CD4-positive, alpha-beta T cell treated with Interleukin-4 for 1 hour (primary cell): Measurements from ENCODE around the gene ARHGAP31.
A peak's percentile ranks its signal among the peaks of the same experiment; 100 is the strongest.
"Not testable (repeated sequence)": the region's sequence is repeated elsewhere in the genome, so short reads cannot be mapped to it uniquely, and the experiment has no call there.

Experiments used
- DNase-seq, 2 donors: peaks; one replicate each; pipeline ENCODE4 v3.0.0-alpha.2; 2020 to 2022

The ARHGAP31 gene

DNA sequence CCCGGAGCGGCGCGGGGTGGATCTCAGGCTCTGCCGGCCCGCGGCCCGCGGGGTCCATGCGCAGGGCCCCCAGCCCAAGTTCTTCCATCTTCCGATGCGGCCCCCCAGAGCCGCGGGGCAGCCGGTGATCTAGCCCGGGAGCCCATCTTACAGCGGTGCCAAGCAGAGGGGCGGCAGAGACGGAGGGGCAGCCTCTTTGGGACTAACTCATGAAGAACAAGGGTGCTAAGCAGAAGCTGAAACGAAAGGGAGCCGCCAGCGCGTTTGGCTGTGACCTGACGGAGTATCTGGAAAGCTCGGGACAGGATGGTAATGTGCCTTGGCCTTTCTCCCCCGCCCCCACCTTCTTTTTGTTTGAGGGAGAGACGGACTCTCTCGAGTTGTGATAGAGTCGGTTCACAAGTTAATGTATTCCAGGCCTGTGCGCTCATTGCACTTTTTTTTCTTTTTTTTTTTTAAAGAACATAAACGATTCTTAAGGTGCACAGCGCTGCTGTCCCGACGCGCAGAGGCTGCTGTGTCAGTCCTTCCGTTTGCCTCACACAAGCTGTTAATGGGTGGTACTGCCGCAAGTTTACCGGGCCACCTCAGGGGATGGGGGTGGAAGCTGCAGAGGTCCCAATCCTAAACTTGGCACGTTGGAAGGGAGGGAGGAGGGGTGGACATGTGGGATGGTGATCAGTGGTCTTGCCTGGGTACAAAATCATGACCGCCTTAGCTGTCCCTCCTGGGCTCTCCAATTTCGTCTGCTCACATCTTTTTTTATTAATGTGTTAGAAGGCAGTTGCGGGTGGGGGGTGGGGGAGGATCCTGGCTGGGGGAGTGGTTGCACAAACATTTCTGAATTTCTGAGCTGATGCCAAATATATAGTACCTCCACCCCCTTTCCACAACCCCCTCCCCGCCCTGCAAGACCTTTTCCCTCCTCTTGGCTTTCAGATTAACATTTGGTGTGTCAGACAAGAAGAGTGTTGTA, 801 bp downstream of the ARHGAP31 start:
- peak; percentile 50 to 63 for DNase-seq

DNA sequence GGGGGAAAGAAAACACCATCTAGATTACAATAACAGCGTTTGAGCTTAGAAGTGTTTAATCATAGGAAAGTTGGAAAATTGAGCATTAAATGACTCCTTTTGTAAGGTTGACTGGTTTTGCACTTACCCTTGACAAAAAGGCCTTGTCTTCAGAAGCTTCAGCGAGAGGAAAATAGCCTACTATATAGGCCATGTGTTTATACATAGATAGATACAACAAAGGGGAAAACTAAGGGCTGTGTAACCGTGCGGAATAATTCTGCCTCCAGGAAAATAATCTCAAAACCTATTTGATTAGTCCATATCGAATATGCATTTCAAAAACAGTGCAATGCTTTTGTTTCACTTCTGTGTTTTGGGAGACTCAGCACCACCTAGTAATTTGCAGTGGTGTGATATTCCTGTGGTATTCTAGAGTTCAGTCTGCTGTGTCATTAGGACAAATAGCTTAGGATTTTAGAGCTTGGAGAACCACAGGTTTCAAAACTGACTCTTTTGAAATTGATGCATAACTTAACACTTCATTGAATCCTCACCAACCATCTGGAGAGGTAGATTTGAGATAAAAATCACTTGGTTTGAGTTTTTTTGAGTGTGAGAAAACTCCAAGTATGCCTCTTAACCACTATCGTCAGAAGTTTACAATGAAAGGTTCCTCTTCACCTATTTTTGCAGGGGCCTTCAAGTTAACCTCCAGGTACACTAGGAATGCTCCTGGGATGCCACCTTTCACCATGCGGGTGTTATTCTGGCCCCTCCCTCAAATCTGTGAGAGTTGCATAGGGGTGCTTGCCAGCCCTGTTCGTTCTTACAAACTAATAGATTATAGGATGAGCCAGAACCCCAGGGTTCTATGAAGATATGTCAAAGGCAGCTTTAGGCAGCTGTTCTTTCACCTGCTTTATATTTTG, 1.9 kb downstream of the ARHGAP31 start:
- DNase-seq = no peak

DNA sequence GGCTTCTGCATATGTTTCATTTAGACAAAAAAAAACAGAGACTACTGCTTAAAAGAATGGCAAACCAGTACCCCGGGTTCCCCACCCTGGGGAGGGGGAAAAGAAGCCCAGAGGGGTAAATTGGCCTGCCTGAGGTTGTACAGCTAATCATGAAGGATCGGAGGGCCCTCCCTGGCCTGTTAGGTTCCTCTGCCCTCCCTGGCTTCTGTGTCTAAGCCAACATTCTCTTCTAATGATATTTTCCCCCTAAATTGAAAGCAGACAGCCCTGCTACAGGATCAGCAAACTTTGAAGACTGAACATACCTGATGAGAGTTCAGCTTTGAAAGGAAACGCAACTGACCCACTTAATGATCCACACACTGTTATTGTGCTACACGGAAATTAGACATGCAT, 2.5 kb downstream of the ARHGAP31 start:
- no peak for DNase-seq

DNA sequence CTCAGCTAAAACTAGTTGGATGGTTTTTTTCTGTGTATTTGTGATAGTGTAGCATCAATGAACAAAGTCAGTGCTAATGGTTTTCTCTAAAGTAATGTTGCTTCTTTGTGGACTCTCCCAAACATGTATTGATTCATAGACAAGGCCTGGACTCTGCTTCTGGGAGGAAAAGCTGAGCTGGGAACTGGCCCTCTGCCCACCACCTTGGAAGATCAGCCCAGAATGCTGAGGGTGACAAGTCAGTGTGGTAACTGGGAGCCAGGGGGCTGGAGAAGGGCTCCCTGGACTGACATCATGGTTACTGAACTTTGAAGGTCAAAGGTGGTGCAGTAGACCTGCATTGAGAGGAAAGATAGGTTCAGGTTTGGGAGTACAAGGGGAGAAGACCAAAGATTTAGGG, 3.0 kb downstream of the ARHGAP31 start:
- no peak for DNase-seq

DNA sequence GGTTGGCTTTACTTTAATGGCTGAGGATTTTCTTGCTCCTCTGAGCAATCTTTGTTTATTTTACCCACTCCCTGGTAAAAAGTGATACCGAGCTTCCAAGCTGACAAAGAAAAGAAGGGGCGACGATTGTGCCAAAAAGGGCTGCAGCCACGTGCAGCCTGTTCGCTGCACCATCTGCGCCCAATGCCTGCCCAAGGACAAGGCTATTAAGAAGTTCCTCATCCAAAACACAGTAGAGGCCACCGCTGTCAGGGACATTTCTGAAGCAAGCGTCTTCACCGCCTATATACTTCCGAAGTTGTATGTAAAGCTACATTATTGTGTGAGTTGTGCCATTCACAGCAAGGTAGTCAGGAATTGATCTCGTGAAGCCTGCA, 4.4 kb downstream of the ARHGAP31 start:
- no peak for DNase-seq

DNA sequence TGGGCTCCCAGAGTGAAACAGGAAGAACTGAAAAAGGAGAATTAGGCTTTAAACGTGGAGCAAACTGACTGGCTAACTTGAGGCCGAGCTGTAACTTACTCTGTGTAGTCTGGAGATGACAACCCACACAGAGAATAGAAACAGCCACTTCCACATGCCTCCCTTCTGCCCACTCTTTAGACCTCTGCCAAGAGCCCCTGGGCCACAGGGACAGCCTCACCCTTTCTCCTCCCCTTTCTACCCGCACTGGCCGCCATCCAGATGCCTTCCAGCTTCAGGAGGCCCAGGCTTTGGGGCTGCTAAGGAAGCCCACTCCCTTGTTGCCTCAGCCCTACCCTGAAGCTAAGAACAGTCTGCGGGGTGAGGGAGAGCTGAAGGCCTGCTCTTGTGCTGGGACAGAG, 6.8 kb downstream of the ARHGAP31 start:
- DNase-seq = peak in 1 of 2 donors; percentile 21

DNA sequence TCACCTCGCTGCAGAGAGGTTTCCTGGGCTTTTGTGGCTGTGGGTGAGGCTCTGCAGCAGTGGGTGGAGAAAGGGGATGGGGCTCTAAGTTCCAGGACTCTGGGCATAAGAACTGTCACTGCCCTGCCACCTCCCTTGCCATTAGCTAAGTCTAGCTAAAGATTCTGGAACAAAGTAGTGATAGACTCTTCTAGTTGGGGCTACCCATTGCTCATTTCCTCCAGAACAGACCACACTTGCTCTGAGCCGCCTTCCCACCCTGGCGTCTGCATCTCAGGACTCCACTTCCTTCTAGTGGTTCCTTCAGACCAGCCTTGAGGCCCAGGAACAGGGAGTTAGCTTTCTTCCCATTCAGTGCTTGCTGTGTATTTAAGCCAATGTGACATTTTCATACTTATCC, 7.5 kb downstream of the ARHGAP31 start:
- peak in 1 of 2 donors; percentile 40 for DNase-seq

DNA sequence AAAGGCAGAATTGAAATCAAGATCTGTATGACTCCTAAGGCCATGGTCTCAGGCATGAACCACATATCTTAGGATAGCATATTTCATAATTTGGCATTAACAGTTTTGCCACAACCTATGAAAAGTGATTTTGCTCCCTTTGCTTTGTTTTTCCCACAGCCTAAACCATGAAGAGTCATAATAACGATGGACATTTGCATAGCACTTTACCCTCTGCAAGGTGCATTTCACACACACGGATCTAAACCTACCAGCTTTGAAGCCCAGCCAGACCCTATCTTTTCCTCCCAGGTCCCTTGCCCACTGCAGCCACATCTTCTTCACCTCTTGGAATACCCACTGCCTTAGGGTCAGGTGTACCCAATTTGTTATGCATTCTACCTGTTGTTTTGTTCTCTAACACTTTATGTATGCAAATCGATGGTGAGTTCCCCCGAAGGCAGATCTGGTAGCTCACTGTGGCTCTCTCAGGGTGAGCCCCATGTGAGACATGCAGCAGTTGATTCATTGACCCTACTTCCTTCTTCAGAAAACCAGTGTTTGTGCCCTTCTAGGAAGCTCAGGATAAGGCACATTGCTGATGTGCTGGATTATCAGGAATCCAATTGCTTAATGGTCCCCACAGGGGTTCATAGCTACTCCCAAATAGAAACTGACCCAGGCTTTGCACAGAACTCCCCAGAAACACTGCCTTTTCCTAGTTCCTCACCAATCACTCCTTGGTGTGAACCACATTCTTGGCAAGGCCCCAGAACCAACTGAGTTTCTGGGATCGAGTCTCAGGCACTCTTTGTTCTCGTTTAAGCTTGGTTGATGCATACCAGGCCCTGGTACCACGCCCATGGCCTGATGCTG, 8.7 kb downstream of the ARHGAP31 start:
- DNase-seq = peak in 1 of 2 donors; percentile 46

DNA sequence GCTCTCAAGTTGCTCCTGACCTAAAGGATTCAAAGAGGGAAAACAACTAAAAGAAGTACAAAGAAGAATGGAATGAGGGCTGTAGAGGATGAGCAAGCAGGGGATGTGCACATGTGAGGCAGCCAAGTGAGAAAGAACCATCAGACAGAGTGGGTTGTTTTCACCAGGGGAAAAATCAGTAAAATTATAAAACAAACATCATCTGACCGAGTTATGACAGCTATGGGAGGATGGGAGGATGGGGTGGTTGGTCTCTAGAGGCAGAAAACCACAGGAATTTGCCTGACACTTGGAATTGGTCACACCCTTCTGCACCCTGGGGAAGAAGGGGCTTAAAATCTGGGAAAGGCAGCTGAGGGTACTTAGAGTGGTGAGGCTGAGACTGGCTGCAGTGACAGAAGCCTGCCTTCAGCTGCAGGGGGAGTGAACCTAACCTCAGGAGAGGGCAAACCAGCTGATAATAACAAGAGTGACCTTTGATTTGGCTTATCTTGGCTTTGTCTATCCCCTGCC, 10.1 kb downstream of the ARHGAP31 start:
- no peak for DNase-seq

DNA sequence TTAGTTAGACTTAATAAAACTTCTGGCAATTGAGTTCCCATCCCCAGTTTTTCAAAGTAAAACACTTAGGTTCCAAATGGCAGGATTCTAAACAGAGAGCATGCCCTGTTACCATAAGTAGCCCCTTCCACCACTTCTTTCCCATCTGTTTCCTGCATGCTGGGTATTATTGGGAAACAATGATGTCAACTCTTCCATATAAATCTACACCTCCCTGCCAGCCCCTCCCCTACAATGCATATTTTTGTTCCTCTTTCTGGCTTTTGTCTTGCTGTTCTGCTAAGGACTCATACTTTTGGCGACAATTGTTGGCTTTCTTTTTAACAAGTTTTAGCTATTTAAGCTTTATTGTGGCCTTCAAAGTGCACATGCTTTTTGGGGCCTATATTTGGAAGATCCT, 11.1 kb downstream of the ARHGAP31 start:
- DNase-seq = no peak

DNA sequence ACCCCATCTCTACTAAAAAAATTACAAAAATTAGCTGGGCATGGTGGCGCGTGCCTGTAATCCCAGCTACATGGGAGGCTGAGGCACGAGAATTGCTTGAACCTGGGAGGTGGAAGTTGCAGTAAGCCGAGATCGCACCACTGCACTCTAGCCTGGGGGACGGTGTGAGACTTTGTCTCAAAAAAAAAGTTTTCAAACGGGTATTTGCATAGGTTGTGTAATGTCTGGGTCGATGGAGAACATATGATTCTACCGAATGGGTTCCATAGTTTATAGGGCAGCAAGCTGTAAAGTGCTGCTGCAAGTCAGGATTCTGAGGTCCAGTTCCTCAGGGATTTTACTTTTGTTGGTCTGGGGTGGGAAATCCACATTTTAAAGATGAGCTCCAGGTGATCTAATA, 12.2 kb downstream of the ARHGAP31 start:
- not testable (repeated sequence) for DNase-seq

DNA sequence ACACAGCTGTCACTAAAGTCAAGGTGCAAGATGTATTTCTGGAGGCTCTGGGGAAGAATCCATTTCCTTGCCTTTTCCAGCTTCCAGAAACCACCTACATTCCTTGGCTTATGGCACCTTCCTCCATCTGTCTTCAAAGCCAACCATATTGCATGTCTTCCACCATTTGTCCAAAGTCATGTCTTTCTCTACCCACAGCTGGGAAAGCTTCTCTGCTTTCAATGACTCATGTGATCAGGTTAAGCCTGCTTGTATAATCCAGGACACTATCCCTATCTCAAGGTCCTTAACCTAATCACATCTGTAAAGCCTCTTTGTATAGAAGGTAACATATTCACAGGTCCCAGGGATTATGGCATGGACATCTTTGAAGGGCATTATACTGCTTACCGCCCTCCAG, 14.2 kb downstream of the ARHGAP31 start:
- DNase-seq = no peak

DNA sequence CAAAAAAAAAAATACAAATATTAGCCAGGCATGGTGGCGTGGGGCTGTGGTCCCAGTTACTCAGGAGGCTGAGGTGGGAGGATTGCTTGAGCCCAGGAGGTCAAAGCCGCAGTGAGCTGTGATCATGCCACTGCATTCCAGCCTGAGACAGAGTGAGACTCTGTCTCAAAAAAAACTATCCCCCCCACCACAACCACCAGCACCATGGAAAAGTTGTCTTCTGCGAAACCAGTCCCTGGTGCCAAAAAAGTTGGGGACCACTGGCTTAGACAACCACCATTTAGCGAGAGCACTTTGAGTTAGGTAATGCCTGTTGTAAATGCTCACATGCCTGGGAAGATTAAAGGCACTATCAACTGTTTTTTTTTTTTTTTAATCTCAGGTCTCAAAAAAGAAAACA, 15.4 kb downstream of the ARHGAP31 start:
- DNase-seq = no peak

DNA sequence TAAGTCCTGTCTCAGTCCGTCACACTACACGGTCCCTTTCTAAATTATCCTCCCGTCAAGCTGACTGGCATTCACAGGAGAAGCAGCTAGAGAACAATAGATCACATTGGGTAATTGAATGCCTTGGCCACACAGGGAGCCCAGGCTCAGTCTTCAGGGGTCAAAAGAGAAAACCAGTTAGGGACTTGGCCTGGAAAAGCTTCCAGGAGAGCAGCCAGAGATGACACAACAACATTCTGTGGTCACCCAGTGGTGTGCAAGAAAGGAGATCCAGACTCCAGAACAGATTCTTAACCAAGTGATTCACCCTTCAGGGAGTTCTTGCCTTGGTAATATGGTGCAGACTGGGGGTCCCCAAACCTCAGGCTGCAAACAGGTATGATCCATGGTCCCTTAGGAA, 15.9 kb downstream of the ARHGAP31 start:
- no peak for DNase-seq

DNA sequence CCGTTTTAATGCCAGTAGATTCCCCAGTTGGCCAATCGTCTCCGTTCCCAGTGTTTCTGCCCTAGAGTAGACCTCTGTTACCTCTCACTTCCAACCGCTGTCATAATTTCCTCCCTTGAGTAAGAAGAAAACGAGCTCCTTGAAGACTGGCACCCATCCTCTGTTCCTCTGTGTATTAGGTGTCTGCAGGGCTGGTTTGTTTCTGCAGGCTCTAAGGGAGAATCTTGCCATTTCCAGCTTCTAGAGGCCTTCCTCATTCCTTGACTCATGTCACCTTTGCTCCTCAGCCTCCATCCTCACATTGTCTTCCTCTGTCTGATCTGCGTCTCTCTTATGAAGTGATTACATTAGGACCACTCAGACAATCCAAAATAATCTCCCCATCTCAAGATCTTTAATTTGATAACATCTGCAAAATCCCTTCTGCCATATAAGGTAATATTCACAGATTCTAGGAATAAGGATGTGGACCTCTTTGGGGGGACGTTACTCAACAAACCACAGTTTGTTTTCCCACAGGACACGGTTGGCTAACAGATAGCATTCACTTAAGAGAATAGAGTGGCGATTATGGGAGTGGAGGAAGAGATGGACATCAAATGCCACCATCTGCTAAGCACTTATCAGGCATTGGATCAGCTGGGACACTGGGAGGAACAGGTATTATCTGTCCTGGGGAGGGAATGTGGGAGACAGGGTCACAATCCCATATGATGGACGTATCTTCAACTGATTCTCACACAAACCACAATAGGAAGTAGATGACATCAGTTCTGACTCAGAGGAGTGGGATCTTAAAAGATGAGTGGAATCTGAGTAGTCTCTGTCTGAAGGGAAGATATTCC, 17.1 kb downstream of the ARHGAP31 start:
- no peak for DNase-seq

DNA sequence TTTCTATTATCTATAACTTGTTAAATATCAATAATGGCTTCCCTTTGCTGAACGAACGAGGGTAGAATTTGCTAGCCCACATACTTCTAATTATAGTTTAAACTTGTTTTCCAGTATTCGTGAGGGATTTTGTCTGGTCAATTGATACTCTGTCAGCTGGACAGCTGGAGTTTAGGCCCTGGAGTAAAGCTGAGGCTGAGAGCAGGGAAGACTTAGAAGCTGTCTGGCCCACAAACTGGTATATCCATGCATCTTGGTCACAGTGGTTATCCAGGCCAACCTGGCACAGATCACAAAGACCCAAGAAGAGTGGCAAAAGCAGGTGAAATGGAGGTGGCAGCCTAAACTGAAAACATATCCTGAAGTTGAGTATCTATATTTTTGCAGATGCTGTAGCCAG, 19.3 kb downstream of the ARHGAP31 start:
- no peak for DNase-seq

DNA sequence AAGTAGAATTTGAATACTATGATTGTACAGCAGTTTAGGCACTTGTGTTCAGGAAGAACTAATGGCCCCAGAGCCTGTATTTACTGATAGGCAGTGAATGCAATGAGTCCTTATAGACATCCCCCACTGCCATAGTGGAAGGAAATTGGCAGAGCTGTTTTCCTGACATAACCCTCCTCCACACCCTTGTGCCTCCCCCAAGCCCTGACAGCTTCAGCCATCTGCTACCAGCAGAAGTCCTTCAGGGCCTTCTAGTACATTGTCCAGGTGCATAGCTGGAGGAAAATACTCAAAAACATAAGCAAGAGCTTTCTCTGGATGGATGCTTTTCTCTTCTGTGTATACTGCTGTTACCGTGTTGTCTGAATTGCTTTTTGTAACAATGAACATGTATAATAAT, 20.6 kb downstream of the ARHGAP31 start:
- no peak for DNase-seq

DNA sequence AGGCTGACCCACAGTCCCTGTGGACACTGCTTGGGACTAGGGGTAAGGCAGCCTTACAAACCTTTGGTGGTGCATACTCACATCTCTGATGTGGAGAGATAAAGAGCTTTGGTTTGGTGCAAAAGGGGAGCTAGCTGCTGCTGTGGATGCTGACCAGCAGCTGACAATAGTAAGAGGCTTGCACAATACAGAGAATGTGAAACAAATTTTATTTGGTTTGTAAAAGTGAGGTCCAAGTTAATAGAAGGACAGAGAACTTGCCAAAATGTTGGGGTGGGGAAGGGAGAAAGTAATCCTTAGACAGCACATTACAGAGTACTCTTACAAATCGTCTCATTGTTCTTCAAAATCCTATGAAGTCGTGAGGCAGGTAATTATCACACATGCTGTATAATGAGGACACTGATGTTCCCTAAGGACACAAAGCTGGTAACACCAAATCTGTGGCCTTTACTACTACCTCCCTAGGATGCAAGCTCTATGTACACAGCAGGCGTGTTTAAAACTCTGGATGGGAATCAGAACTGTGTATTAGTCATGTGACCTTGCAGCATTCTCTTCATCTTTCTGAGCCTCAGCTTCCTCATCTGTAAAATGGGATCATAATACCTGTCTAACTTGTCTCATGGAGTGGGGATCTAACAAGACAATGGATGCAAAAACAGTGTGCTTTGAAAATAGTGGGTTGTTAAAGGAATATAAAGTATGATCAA, 21.6 kb downstream of the ARHGAP31 start:
- DNase-seq = no peak

DNA sequence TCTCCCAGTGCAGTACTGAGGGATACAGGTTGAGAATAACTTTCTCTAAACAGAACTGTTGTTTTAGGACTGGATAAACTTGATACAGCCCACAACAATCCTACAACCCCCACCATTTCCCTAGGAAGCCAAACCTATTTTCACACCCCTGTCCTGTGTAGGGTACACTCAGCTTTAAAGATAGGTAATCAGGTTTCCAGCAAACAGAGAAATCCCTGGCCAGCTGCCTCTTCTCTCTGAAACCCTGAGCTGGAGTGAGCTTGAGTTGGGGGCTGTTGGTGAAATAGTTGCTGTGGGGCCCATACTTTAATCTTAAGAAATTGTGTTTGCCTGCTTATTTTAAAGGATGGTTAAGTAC, 22.1 kb downstream of the ARHGAP31 start:
- no peak for DNase-seq

DNA sequence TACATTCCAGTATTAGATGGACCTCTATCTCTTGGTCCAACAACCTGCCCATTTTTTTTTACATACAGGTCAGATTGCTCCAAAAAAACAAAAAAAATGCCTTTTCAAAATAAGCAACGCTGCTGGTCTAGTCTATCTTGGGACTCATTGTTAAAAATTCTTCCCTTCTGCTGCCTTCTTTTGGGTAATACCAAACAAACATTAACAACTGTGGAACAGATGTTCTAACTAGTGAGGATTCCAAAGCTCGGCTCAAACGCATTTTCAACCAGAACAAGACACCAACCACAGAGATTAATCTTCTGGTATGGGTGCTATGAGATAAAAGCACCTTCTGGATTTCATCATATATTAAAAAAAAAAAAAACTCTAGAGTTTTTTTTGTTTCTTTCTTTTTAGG, 24.7 kb downstream of the ARHGAP31 start:
- no peak for DNase-seq

DNA sequence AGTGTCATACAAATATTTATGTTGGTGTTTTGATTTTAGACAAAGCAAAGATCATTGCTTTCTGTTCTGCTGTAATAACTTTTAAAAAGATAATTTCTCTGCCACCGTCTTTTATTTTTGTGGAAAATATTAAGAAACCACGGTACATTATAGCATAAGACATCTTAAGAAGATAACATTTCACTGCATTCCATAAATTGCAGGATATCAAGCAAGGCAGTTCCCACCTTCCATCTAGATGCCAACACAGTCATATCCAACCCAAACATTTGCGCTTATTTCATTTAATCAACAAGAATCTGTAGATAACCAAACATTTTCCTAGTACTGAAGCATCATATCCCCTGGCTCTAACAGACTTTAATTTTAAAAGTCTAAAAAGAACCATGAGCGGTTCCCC, 25.1 kb downstream of the ARHGAP31 start:
- DNase-seq = no peak
